Stimulated activated CD4-positive, alpha-beta T cell treated with anti-CD3 and anti-CD28 coated beads, Interleukin-1b, Interleukin-23, amount 100 ng/mL, for 1 hour (primary cell): Measurements from ENCODE around the gene ROR2.
"Not testable (repeated sequence)": the region's sequence is repeated elsewhere in the genome, so short reads cannot be mapped to it uniquely, and the experiment has no call there.

Experiments
- DNase-seq, 2 donors: peaks; one replicate each; pipeline ENCODE4 v3.0.0-alpha.2; 2020; ENCODE audit warnings: low read depth in 2 of 2

Gene ROR2

GRCh38 chr9:91571036-91571435, 379.0 kb downstream of the ROR2 start:
- DNase-seq, result no peak

- no peak for DNase-seq
These were observed 382.3 kb downstream of the ROR2 start for GRCh38 chr9:91567642-91568274.

GRCh38 chr9:91564081-91564670, 385.9 kb downstream of the ROR2 start:
- no peak for DNase-seq

GRCh38 chr9:91562416-91562815, 387.6 kb downstream of the ROR2 start:
- DNase-seq, result no peak

GRCh38 chr9:91560301-91560700, 389.7 kb downstream of the ROR2 start:
- DNase-seq, result no peak

GRCh38 chr9:91558879-91559278, 391.1 kb downstream of the ROR2 start:
- no peak for DNase-seq

- no peak for DNase-seq
These were observed 391.6 kb downstream of the ROR2 start for GRCh38 chr9:91558395-91558794.

GRCh38 chr9:91557327-91557726, 392.7 kb downstream of the ROR2 start:
- no peak for DNase-seq

- DNase-seq, result no peak
These were observed 394.9 kb downstream of the ROR2 start for GRCh38 chr9:91555132-91555531.

- no peak for DNase-seq
These were observed 400.9 kb downstream of the ROR2 start for GRCh38 chr9:91549177-91549576.

- no peak for DNase-seq
These were observed 402.9 kb downstream of the ROR2 start for GRCh38 chr9:91547081-91547480.

- DNase-seq, result no peak
These were observed 403.5 kb downstream of the ROR2 start for GRCh38 chr9:91546574-91546973.

GRCh38 chr9:91541734-91542133, 408.3 kb downstream of the ROR2 start:
- no peak for DNase-seq

GRCh38 chr9:91540506-91540905, 409.5 kb downstream of the ROR2 start:
- DNase-seq, result not testable (repeated sequence)

- DNase-seq, result no peak
These were observed 413.8 kb downstream of the ROR2 start for GRCh38 chr9:91536211-91536691.

- no peak for DNase-seq
These were observed 415.7 kb downstream of the ROR2 start for GRCh38 chr9:91534374-91534773.

GRCh38 chr9:91533382-91533781, 416.6 kb downstream of the ROR2 start:
- DNase-seq, result no peak

GRCh38 chr9:91532325-91532724, 417.7 kb downstream of the ROR2 start:
- no peak for DNase-seq

- DNase-seq, result no peak
These were observed 419.2 kb downstream of the ROR2 start for GRCh38 chr9:91530829-91531228.

GRCh38 chr9:91522481-91522880, 427.5 kb downstream of the ROR2 start:
- no peak for DNase-seq

- no peak for DNase-seq
These were observed 430.3 kb downstream of the ROR2 start for GRCh38 chr9:91519520-91520277.

GRCh38 chr9:91518462-91518861, 431.6 kb downstream of the ROR2 start:
- no peak for DNase-seq

GRCh38 chr9:91517801-91518200, 432.2 kb downstream of the ROR2 start:
- no peak for DNase-seq
